Muscle layer of duodenum (tissue), 2 donors: ENCODE measurements around the gene LDLRAD2.
"Not testable (repeated sequence)": the region's sequence is repeated elsewhere in the genome, so short reads cannot be mapped to it uniquely, and the experiment has no call there.

Source experiments
- H3K27ac ChIP-seq: one replicate; pipeline ENCODE4 v1.7.0; 2013; ENCODE audit warnings: mild to moderate bottlenecking, low read length
- H3K27me3 ChIP-seq: one replicate; pipeline ENCODE4 v1.7.0; 2013; ENCODE audit warnings: low read depth, mild to moderate bottlenecking, control low read depth, low read length
- H3K36me3 ChIP-seq, 2 donors: one replicate each; pipeline ENCODE4 v1.7.0; 2013; ENCODE audit warnings: low read length in 2 of 2, control low read depth in 1 of 2, mild to moderate bottlenecking in 1 of 2; ENCODE audit not compliant: insufficient read depth in 2 of 2, control insufficient read depth in 1 of 2
- H3K4me1 ChIP-seq, 2 donors: one replicate each; pipeline ENCODE4 v1.7.0; 2013; ENCODE audit warnings: low read length in 2 of 2, mild to moderate bottlenecking in 2 of 2, control low read depth in 1 of 2, moderate library complexity in 1 of 2; ENCODE audit not compliant: insufficient read depth in 2 of 2, control insufficient read depth in 1 of 2
- H3K4me3 ChIP-seq, 2 donors: one replicate each; pipeline ENCODE4 v1.7.0; 2013; ENCODE audit warnings: low read length in 2 of 2, low read depth in 1 of 2, mild to moderate bottlenecking in 1 of 2
- H3K9me3 ChIP-seq, 2 donors: one replicate each; pipeline ENCODE4 v1.7.0; 2013; ENCODE audit warnings: low read length in 2 of 2, control low read depth in 1 of 2, mild to moderate bottlenecking in 1 of 2; ENCODE audit not compliant: control insufficient read depth in 1 of 2
- donor health status: healthy.

LDLRAD2 gene

DNA sequence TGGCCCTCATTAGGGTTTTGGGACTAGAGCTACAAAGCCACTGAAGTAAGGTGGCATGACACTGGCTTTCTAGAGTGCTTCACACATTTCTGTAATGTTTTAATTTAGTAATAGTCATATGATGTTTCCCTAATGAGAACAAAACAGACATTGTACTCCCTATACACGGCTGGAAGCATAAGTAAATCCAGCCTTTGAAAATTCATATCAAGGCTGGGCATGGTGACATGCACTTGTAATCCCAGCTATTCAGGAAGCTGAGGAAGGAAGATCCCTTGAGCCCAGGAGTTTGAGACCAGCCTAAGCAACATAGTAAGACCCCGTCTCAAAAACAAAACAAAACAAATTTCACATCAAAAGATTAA lies 36.5 kb upstream of the LDLRAD2 start:
- H3K4me1 ChIP-seq, result peaks cover 0 to 3% of the 10 kb centered on the region in 2 donors
- no peak overlapping the region for H3K27ac ChIP-seq

GRCh38 chr1:21775985-21776562 lies 36.0 kb upstream of the LDLRAD2 start:
- H3K4me1 ChIP-seq, result peaks cover under 1 to 3% of the 10 kb centered on the region in 2 donors
- H3K27ac ChIP-seq, result no peak overlapping the region
- H3K9me3 ChIP-seq, result no peaks in the 10 kb centered on the region
- H3K36me3 ChIP-seq, result no peaks in the 10 kb centered on the region
- H3K4me3 ChIP-seq, result no peak overlapping the region
- no peaks in the 10 kb centered on the region for H3K27me3 ChIP-seq

More for the DNA sequence above, 36.5 kb upstream of the LDLRAD2 start:
- no peak overlapping the region for H3K4me3 ChIP-seq
- H3K9me3 ChIP-seq, result no peaks in the 10 kb centered on the region
- H3K36me3 ChIP-seq, result no peaks in the 10 kb centered on the region
- H3K27me3 ChIP-seq, result no peaks in the 10 kb centered on the region

- not testable (repeated sequence) for H3K9me3 ChIP-seq, H3K27me3 ChIP-seq, H3K36me3 ChIP-seq, H3K27ac ChIP-seq, H3K4me3 ChIP-seq, H3K4me1 ChIP-seq
Observed at GRCh38 chr1:21776925-21777324, 35.1 kb upstream of the LDLRAD2 start.

DNA sequence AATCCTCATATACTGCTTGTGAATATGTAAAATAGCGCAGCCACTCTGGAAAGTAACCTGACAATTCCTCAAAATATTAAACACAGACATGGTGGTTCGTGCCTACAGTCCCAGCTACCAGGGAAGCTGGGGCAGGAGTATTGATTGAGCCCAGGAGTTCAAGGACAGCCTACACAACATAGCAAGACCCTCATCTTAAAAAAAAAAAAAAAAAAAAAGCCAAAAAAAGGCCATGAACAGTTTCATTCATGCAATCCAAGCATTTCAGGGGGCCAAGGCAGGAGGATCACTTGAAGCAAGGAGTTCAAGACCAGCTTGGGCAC lies 33.7 kb upstream of the LDLRAD2 start:
- Histone ChIP-seq H3K4me3 (no peak overlapping the region), H3K36me3 (peaks cover 0 to 4% of the 10 kb centered on the region in 2 donors), H3K9me3 (no peaks in the 10 kb centered on the region), H3K27me3 (no peaks in the 10 kb centered on the region), H3K4me1 (peaks cover 3 to 9% of the 10 kb centered on the region in 2 donors), H3K27ac (no peak overlapping the region)

DNA sequence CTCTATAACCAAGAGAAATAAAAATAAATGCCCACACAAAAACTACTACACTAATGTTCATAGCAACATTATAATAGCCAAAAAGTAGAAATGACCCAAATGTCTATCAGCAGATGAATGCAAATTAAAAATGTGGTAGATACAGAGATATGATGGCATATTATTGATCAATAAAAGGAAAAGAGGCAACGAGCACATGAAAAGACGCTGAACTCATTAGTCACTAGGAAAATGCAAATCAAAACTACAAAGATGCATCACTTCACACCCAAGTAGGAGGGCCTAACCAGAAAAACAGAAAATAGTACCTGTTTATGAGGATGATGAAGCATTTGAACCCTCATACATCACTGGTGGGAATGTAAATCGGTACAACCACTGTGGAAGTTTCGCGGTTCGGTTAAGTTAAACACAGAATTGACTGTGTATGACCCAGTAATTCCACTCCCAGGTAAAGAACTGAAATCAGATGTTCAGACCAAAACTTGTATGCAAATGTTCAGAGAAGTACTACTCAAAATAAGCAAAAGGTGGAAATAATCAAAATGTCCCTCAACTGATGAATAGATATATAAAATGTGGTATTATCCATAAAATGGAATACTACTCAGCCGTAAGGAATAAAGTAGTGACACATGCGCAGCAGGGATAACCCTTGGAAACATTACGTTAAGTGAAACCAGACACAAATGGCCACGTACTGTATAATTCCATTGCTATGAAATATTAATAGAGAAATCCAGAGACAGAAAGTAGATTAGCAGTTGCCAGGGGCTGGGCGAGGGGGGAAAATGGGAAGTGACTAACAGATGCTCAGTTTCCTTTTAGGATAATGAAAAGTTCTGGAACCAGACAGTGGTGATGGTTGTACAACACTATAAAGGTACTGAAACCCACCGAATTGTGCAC lies 32.2 kb upstream of the LDLRAD2 start:
- H3K9me3 ChIP-seq, result no peaks in the 10 kb centered on the region
- H3K4me1 ChIP-seq, result peaks cover 3 to 9% of the 10 kb centered on the region in 2 donors
- H3K27ac ChIP-seq, result no peak overlapping the region
- H3K36me3 ChIP-seq, result peaks cover 0 to 4% of the 10 kb centered on the region in 2 donors
- no peak overlapping the region for H3K4me3 ChIP-seq
- no peaks in the 10 kb centered on the region for H3K27me3 ChIP-seq

DNA sequence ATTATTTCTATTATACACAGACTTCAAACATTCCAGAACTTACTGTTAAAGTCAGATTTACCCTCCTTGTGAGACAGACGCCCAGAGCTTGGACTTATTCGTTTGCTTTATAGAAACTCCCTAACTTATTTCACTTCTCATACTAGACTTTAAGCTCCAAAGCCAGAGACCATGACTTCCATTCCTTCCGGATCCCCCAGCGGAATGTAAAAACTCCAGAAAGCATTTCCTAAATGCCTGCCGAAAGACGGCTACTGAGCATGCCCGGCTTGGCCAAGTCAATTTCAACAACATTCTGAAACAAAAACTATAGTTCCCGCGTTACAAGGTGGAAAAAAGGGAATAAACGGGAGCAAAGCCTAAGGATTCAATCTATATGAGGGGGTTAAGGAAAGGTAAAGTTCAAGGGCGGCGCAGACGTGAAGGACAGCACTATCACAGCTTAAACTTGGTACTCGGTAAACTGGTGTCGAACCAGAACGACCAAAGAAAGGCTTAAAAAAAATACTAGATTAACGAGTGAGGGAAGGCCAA lies 30.2 kb upstream of the LDLRAD2 start:
- Histone ChIP-seq H3K4me3 (peak overlapping the region; percentile 90 to 100), H3K27ac (peak overlapping the region; percentile 95), H3K9me3 (no peaks in the 10 kb centered on the region), H3K27me3 (no peaks in the 10 kb centered on the region), H3K36me3 (peaks cover 0 to 4% of the 10 kb centered on the region in 2 donors), H3K4me1 (peaks cover 3 to 9% of the 10 kb centered on the region in 2 donors)

- peak overlapping the region; percentile 95 for H3K27ac ChIP-seq
- peaks cover 0 to 4% of the 10 kb centered on the region in 2 donors for H3K36me3 ChIP-seq
- H3K4me3 ChIP-seq, result peak overlapping the region; percentile 90 to 100
Observed at GRCh38 chr1:21782349-21782867, 29.7 kb upstream of the LDLRAD2 start.

DNA sequence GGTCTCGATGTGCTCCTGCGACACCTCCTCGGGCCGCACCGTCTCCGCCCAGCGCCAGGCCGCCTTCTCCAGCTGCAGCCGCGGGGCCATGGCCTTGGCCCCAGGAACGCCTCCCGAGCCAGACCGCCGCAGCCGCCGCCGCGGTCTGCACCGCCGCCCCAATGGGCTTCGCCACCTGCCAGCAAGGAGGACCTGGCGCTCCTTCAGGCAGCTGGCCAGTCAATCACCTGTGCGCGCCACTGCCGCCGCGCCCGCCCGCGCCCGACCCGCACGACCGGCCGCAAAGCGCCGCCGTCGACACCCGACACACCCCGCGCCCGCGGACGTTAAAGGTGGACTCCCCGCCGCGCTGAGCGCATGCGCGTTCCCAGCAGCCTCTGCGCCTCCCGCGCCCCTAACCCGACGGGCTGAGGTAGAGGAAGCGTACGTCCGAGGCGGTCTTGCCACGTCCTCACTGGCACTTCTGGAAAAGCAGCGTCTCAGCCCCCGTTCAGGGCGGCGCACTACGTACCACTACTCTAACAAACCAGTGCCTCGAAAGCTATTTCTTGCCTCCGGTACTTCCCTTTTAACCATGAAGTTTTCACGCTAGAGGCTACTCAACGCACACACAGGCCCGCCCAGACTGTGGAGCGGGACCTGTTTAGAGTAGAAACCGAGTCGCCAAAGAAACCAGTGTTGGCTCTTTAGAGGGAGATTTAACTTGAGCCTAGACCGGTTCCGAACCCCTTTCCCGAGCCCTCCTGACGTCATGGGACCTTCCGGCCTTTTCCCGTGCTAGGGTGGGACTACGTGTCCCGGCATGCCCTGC lies 29.0 kb upstream of the LDLRAD2 start, which contains the start of gene USP48:
Gene USP48 (minus strand): TSS at position 282 of the 811 bp plus-strand sequence. CDS start 192 bp downstream, at position 90.
- peak within 1 kb of the TSS; percentile 90 to 100 for H3K4me3 ChIP-seq
- H3K9me3 ChIP-seq, result no peaks in the 10 kb centered on the region
- H3K36me3 ChIP-seq, result peaks cover 0 to 4% of the 10 kb centered on the region in 2 donors
- H3K27me3 ChIP-seq, result no peaks in the 10 kb centered on the region
- H3K27ac ChIP-seq, result peak within 1 kb of the TSS; percentile 100
- H3K4me1 ChIP-seq, result peaks cover 3 to 9% of the 10 kb centered on the region in 2 donors

More at GRCh38 chr1:21782349-21782867, 29.7 kb upstream of the LDLRAD2 start:
- H3K9me3 ChIP-seq, result no peaks in the 10 kb centered on the region
- peaks cover 3 to 9% of the 10 kb centered on the region in 2 donors for H3K4me1 ChIP-seq
- H3K27me3 ChIP-seq, result no peaks in the 10 kb centered on the region

GRCh38 chr1:21783679-21784603 lies 28.1 kb upstream of the LDLRAD2 start:
- Histone ChIP-seq H3K36me3 (peaks cover 0 to 4% of the 10 kb centered on the region in 2 donors), H3K4me3 (peak overlapping the region; percentile 90 to 100), H3K9me3 (no peaks in the 10 kb centered on the region)

DNA sequence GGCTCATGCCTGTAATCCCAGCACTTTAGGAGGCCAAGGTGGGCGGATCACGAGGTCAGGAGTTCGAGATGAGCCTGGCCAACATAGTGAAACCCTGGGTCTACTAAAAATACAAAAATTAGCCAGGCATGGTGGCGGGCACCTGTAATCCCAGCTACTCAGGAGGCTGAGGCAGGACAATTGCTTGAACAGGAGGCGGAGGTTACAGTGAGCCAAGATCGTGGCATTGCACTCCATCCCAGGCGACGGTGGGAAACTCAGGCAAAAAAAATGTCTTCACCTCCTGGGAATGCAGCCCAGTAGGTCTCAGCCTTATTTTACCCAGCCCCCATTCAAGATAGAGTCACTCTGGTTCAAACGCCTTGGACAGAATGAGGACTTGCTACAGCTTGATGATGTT lies 26.3 kb upstream of the LDLRAD2 start:
- not testable (repeated sequence) for H3K27me3 ChIP-seq, H3K4me3 ChIP-seq, H3K9me3 ChIP-seq, H3K36me3 ChIP-seq, H3K4me1 ChIP-seq, H3K27ac ChIP-seq

More at GRCh38 chr1:21783679-21784603, 28.1 kb upstream of the LDLRAD2 start:
- H3K27ac ChIP-seq, result peak overlapping the region; percentile 100
- H3K4me1 ChIP-seq, result peaks cover 3 to 9% of the 10 kb centered on the region in 2 donors
- no peaks in the 10 kb centered on the region for H3K27me3 ChIP-seq
